ENCODE measurements around the gene KCNIP3. TPM values are rescaled to one million over a fixed set of nuclear protein-coding genes. Genes with fewer than 3 reads are reported as not detected.

KCNIP3 gene
- total RNA-seq, 1 donor from 2014 or later = 0.68 TPM

- H3K4me3 Mint-ChIP-seq (ENCODE audit: unreplicated experiment) = no peak overlapping the region
- no peak overlapping the region for H3K27ac Mint-ChIP-seq (ENCODE audit: unreplicated experiment)
- Histone ChIP-seq H3K4me3 (ENCODE audit: insufficient read depth, low read depth, low read length) (no peak overlapping the region), H3K79me2 (ENCODE audit: insufficient read depth, low read length) (no peaks in the 10 kb centered on the region), H3K36me3 (ENCODE audit: insufficient read depth, low read length) (no peaks in the 10 kb centered on the region), H3K27ac (ENCODE audit: low read depth, low read length) (no peak overlapping the region), H3K4me1 (ENCODE audit: insufficient read depth, low read length) (no peaks in the 10 kb centered on the region), H3K27me3 (ENCODE audit: insufficient read depth, low read length) (peaks cover 3% of the 10 kb centered on the region), H3K9me3 (ENCODE audit: insufficient read depth, low read depth, low read length) (no peaks in the 10 kb centered on the region), H2AFZ (ENCODE audit: low read depth, low read length) (no peak overlapping the region), H3K9ac (ENCODE audit: low read length) (no peak overlapping the region), H4K20me1 (ENCODE audit: insufficient read depth, low read length) (no peaks in the 10 kb centered on the region), H3K4me2 (ENCODE audit: low read length) (no peak overlapping the region)
- H3K36me3 Mint-ChIP-seq (ENCODE audit: low read depth, unreplicated experiment) = peaks cover 3% of the 10 kb centered on the region
- no peaks in the 10 kb centered on the region for H3K4me1 Mint-ChIP-seq (ENCODE audit: low read depth, unreplicated experiment)
- no peaks in the 10 kb centered on the region for H3K9me3 Mint-ChIP-seq (ENCODE audit: unreplicated experiment)
- DNase-seq (ENCODE audit: low read depth) (no peak), FAIRE-seq (no peak)
- H3K27me3 Mint-ChIP-seq (ENCODE audit: low read depth, unreplicated experiment) = peaks cover 39% of the 10 kb centered on the region
- TF ChIP-seq EZH2 (IDR thresholded peaks at IDR 0.05; ENCODE audit: insufficient read depth, low read length) = no peak
These were observed 9.3 kb downstream of the KCNIP3 start for GRCh38 chr2:95306336-95306895.

- Mint-ChIP-seq H3K4me1 (ENCODE audit: low read depth, unreplicated experiment) (no peaks in the 10 kb centered on the region), H3K36me3 (ENCODE audit: low read depth, unreplicated experiment) (peaks cover 3% of the 10 kb centered on the region), H3K9me3 (ENCODE audit: unreplicated experiment) (no peaks in the 10 kb centered on the region), H3K27ac (ENCODE audit: unreplicated experiment) (no peak overlapping the region), H3K4me3 (ENCODE audit: unreplicated experiment) (no peak overlapping the region), H3K27me3 (ENCODE audit: low read depth, unreplicated experiment) (peaks cover 44% of the 10 kb centered on the region)
- H3K79me2 ChIP-seq (ENCODE audit: insufficient read depth, low read length) = no peaks in the 10 kb centered on the region
- peaks cover 3% of the 10 kb centered on the region for H3K27me3 ChIP-seq (ENCODE audit: insufficient read depth, low read length)
- no peak overlapping the region for H3K27ac ChIP-seq (ENCODE audit: low read depth, low read length)
- no peak for FAIRE-seq
- no peak overlapping the region for H3K9ac ChIP-seq (ENCODE audit: low read length)
- no peaks in the 10 kb centered on the region for H4K20me1 ChIP-seq (ENCODE audit: insufficient read depth, low read length)
- no peaks in the 10 kb centered on the region for H3K9me3 ChIP-seq (ENCODE audit: insufficient read depth, low read depth, low read length)
- no peak for DNase-seq (ENCODE audit: low read depth)
- H3K36me3 ChIP-seq (ENCODE audit: insufficient read depth, low read length) = no peaks in the 10 kb centered on the region
- TF ChIP-seq EZH2 (IDR thresholded peaks at IDR 0.05; ENCODE audit: insufficient read depth, low read length) (no peak), CTCF (IDR thresholded peaks at IDR 0.05; ENCODE audit: insufficient read depth, low read depth, low read length) (no peak)
- no peak overlapping the region for H3K4me3 ChIP-seq (ENCODE audit: insufficient read depth, low read depth, low read length)
- no peak overlapping the region for H2AFZ ChIP-seq (ENCODE audit: low read depth, low read length)
- no peaks in the 10 kb centered on the region for H3K4me1 ChIP-seq (ENCODE audit: insufficient read depth, low read length)
- H3K4me2 ChIP-seq (ENCODE audit: low read length) = no peak overlapping the region
These were observed 9.9 kb downstream of the KCNIP3 start for GRCh38 chr2:95307036-95307435.

- Histone ChIP-seq H3K27ac (ENCODE audit: low read depth, low read length) (no peak overlapping the region), H3K27me3 (ENCODE audit: insufficient read depth, low read length) (peaks cover 2% of the 10 kb centered on the region), H2AFZ (ENCODE audit: low read depth, low read length) (no peak overlapping the region), H3K9ac (ENCODE audit: low read length) (no peak overlapping the region), H3K4me3 (ENCODE audit: insufficient read depth, low read depth, low read length) (no peak overlapping the region), H3K36me3 (ENCODE audit: insufficient read depth, low read length) (no peaks in the 10 kb centered on the region), H4K20me1 (ENCODE audit: insufficient read depth, low read length) (no peaks in the 10 kb centered on the region), H3K4me2 (ENCODE audit: low read length) (no peak overlapping the region), H3K9me3 (ENCODE audit: insufficient read depth, low read depth, low read length) (no peaks in the 10 kb centered on the region), H3K79me2 (ENCODE audit: insufficient read depth, low read length) (no peaks in the 10 kb centered on the region), H3K4me1 (ENCODE audit: insufficient read depth, low read length) (no peaks in the 10 kb centered on the region)
- DNase-seq (ENCODE audit: low read depth) = no peak
- no peak overlapping the region for H3K27ac Mint-ChIP-seq (ENCODE audit: unreplicated experiment)
- no peaks in the 10 kb centered on the region for H3K4me1 Mint-ChIP-seq (ENCODE audit: low read depth, unreplicated experiment)
- FAIRE-seq = no peak
- peaks cover 3% of the 10 kb centered on the region for H3K36me3 Mint-ChIP-seq (ENCODE audit: low read depth, unreplicated experiment)
- H3K4me3 Mint-ChIP-seq (ENCODE audit: unreplicated experiment) = no peak overlapping the region
- H3K27me3 Mint-ChIP-seq (ENCODE audit: low read depth, unreplicated experiment) = peaks cover 47% of the 10 kb centered on the region
- TF ChIP-seq EZH2 (IDR thresholded peaks at IDR 0.05; ENCODE audit: insufficient read depth, low read length) = no peak
- no peaks in the 10 kb centered on the region for H3K9me3 Mint-ChIP-seq (ENCODE audit: unreplicated experiment)
These were observed 10.7 kb downstream of the KCNIP3 start for GRCh38 chr2:95307878-95308277.

Measured in astrocyte (in vitro differentiated cells and primary cell).